GM19025 (cell line): Measurements from ENCODE around the gene ENTREP1.

ENCODE experiments used
- ATAC-seq: cut with Tn5 transposase; IDR thresholded peaks from one replicate; pipeline ENCODE4 v1.9.1; 2021; ENCODE audit warnings: mild to moderate bottlenecking, low read depth, moderate library complexity; ENCODE audit not compliant: unreplicated experiment

The ENTREP1 gene

GRCh38 chr9:69319324-69320025 lies 5.5 kb upstream of the ENTREP1 start:
- ATAC-seq, result no peak

- ATAC-seq, result no peak
Observed at GRCh38 chr9:69322256-69322655, 2.8 kb upstream of the ENTREP1 start.

- ATAC-seq, result no peak
Observed at GRCh38 chr9:69323861-69324260, 1.2 kb upstream of the ENTREP1 start.

GRCh38 chr9:69325409-69326212 lies 596 bp downstream of the ENTREP1 start:
- ATAC-seq, result no peak

GRCh38 chr9:69326261-69326660 lies 1.2 kb downstream of the ENTREP1 start:
- ATAC-seq, result no peak

GRCh38 chr9:69330580-69330979 lies 5.6 kb downstream of the ENTREP1 start:
- ATAC-seq, result no peak

GRCh38 chr9:69331444-69331843 lies 6.4 kb downstream of the ENTREP1 start:
- no peak for ATAC-seq

GRCh38 chr9:69332067-69332685 lies 7.2 kb downstream of the ENTREP1 start:
- ATAC-seq, result no peak

- no peak for ATAC-seq
Observed at GRCh38 chr9:69333716-69334115, 8.7 kb downstream of the ENTREP1 start.

- no peak for ATAC-seq
Observed at GRCh38 chr9:69334317-69334716, 9.3 kb downstream of the ENTREP1 start.

GRCh38 chr9:69339620-69340019 lies 14.6 kb downstream of the ENTREP1 start:
- no peak for ATAC-seq

GRCh38 chr9:69340631-69341030 lies 15.6 kb downstream of the ENTREP1 start:
- ATAC-seq, result no peak

- ATAC-seq, result no peak
Observed at GRCh38 chr9:69342769-69343168, 17.8 kb downstream of the ENTREP1 start.

GRCh38 chr9:69344459-69344858 lies 19.4 kb downstream of the ENTREP1 start:
- no peak for ATAC-seq

- no peak for ATAC-seq
Observed at GRCh38 chr9:69346596-69347390, 21.8 kb downstream of the ENTREP1 start.

GRCh38 chr9:69347607-69348006 lies 22.6 kb downstream of the ENTREP1 start:
- no peak for ATAC-seq

GRCh38 chr9:69351227-69351626 lies 26.2 kb downstream of the ENTREP1 start:
- ATAC-seq, result no peak

- no peak for ATAC-seq
Observed at GRCh38 chr9:69355232-69355631, 30.2 kb downstream of the ENTREP1 start.

- ATAC-seq, result no peak
Observed at GRCh38 chr9:69357030-69357775, 32.2 kb downstream of the ENTREP1 start.

GRCh38 chr9:69357821-69358220 lies 32.8 kb downstream of the ENTREP1 start:
- no peak for ATAC-seq
